ENCODE measurements around the gene SORCS2.
A peak's percentile ranks its signal among the peaks of the same experiment; 100 is the strongest.

SORCS2 gene

DNA sequence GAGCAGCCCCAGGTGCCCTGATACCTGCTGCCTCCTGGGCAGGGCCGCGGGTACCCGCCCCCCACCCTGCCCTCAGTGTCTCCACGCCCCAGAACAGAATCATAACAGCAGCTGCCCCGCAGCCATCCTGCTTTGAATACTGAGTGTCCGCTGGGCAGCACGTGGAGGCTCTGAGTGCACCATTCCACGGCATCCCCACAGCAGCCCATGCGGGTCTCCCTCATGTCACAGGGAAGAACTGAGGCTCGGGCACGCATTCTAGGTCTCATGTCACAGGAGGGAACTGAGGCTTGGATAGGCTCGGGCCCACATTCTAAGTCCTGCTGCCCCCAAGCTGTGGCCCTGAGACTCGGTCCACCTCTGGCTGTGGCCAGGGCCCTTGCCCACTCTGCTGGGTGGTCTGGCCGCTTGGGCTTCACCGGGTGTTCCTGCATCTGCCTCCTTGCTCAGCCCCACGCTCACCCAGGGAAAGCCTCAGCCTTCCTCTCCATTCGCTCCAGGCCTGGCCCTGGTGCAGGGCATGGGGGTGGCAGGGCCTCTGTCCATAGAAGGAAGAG is 464.0 kb downstream of the SORCS2 start:
- no peak overlapping the region for H4K12ac ChIP-seq (ENCODE audit: low read depth, low read length)
- DNase-seq: no peak
- H3K27me3 ChIP-seq (ENCODE audit: insufficient read depth, low read length): no peaks in the 10 kb centered on the region
- no peak overlapping the region for H3K27ac ChIP-seq (ENCODE audit: low read depth, low read length)
- no peak overlapping the region for H4K8ac ChIP-seq (ENCODE audit: low read depth, low read length)
- no peak overlapping the region for H3K23ac ChIP-seq (ENCODE audit: low read length)
- peak overlapping the region; percentile 11 for H4K91ac ChIP-seq (ENCODE audit: low read depth, low read length)
- H3K9ac ChIP-seq (ENCODE audit: low read length): no peak overlapping the region
- no CpG with 5 or more reads among the region's 17 CpGs for WGBS (ENCODE audit: extremely low coverage, insufficient coverage, insufficient read length)
- peak overlapping the region; percentile 11 for H3K18ac ChIP-seq (ENCODE audit: low read length)
- H3K4me1 ChIP-seq (ENCODE audit: control insufficient read depth in 1 of 2, insufficient read depth in 2 of 2, low read length in 2 of 2): peaks cover 35 to 38% of the 10 kb centered on the region in 2 experiments
- H3K4me2 ChIP-seq (ENCODE audit: low read length): peak overlapping the region; percentile 22
- no peaks in the 10 kb centered on the region for H3K36me3 ChIP-seq (ENCODE audit: control insufficient read depth in 1 of 2, insufficient read depth in 2 of 2, low read length in 2 of 2)
- no peaks in the 10 kb centered on the region for H3K79me2 ChIP-seq (ENCODE audit: control insufficient read depth, insufficient read depth, low read length, poor library complexity)
- H3K4ac ChIP-seq (ENCODE audit: low read depth, low read length): no peak overlapping the region
- no peak overlapping the region for H2BK5ac ChIP-seq (ENCODE audit: low read depth, low read length, poor library complexity)
- no peak overlapping the region for H2AFZ ChIP-seq (ENCODE audit: insufficient read depth, low read length, poor library complexity)
- H2BK120ac ChIP-seq (ENCODE audit: insufficient read depth, low read length, poor library complexity): no peak overlapping the region
- H3K14ac ChIP-seq (ENCODE audit: low read length): no peak overlapping the region
- peak overlapping the region; percentile 8 for H2AK5ac ChIP-seq (ENCODE audit: low read length)
- H2BK12ac ChIP-seq (ENCODE audit: low read length): no peak overlapping the region
- peaks cover 14% of the 10 kb centered on the region for H3K79me1 ChIP-seq (ENCODE audit: low read length)
- H3K9me3 ChIP-seq (ENCODE audit: insufficient read depth, low read depth, low read length): no peaks in the 10 kb centered on the region
- H3K4me3 ChIP-seq (ENCODE audit: low read depth, low read length): no peak overlapping the region

DNA sequence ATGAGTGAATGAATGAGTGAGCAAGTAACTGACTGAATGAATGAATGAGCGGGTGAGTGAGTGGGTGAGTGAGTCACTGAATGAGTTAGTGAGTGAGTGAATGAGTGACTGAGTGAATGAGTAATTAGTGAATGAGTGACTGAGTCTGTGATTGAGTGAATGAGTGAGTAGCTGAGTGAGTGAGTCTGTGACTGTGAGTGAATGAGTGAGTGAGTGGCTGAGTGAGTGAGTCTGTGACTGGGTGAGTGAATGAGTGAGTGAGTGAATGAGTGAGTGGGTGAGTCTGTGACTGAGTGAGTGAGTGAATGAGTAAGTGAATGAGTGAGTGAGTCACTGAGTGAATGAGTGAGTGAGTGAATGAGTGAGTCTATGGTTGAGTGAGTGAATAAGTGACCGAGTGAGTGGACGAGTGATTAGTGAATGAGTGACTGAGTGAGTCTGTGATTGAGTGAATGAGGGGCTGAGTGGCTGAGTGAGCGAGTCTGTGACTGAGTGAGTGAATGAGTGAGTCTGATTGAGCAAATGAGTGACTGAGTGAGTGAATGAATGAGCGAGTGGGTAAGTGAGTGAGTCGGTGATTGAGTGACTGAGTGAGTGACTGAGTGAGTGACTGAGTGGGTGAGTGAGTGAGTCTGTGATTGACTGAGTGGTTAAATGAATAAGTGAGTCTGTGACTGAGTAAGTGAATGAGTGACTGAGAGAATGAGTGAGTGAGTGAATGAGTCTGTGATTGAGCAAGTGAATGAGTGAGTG is 465.4 kb downstream of the SORCS2 start:
- no peak overlapping the region for H2AK5ac ChIP-seq (ENCODE audit: low read length)
- H3K27ac ChIP-seq (ENCODE audit: low read depth, low read length): no peak overlapping the region
- H4K12ac ChIP-seq (ENCODE audit: low read depth, low read length): no peak overlapping the region
- H3K4ac ChIP-seq (ENCODE audit: low read depth, low read length): no peak overlapping the region
- H2BK12ac ChIP-seq (ENCODE audit: low read length): no peak overlapping the region
- peaks cover 24% of the 10 kb centered on the region in 2 experiments for H3K4me1 ChIP-seq (ENCODE audit: control insufficient read depth in 1 of 2, insufficient read depth in 2 of 2, low read length in 2 of 2)
- H3K9ac ChIP-seq (ENCODE audit: low read length): no peak overlapping the region
- H3K4me2 ChIP-seq (ENCODE audit: low read length): no peak overlapping the region
- no peaks in the 10 kb centered on the region for H3K27me3 ChIP-seq (ENCODE audit: insufficient read depth, low read length)
- no peaks in the 10 kb centered on the region for H3K36me3 ChIP-seq (ENCODE audit: control insufficient read depth in 1 of 2, insufficient read depth in 2 of 2, low read length in 2 of 2)
- H2AFZ ChIP-seq (ENCODE audit: insufficient read depth, low read length, poor library complexity): no peak overlapping the region
- no peak overlapping the region for H2BK5ac ChIP-seq (ENCODE audit: low read depth, low read length, poor library complexity)
- H3K14ac ChIP-seq (ENCODE audit: low read length): no peak overlapping the region
- H3K79me1 ChIP-seq (ENCODE audit: low read length): peaks cover 12% of the 10 kb centered on the region
- no peak overlapping the region for H4K8ac ChIP-seq (ENCODE audit: low read depth, low read length)
- H3K23ac ChIP-seq (ENCODE audit: low read length): no peak overlapping the region
- H3K9me3 ChIP-seq (ENCODE audit: insufficient read depth, low read depth, low read length): no peaks in the 10 kb centered on the region
- no peak for DNase-seq
- H2BK120ac ChIP-seq (ENCODE audit: insufficient read depth, low read length, poor library complexity): no peak overlapping the region
- H3K18ac ChIP-seq (ENCODE audit: low read length): no peak overlapping the region
- WGBS (ENCODE audit: extremely low coverage, insufficient coverage, insufficient read length): 100% methylated on average over 2 of the region's 6 CpGs
- no peaks in the 10 kb centered on the region for H3K79me2 ChIP-seq (ENCODE audit: control insufficient read depth, insufficient read depth, low read length, poor library complexity)
- no peak overlapping the region for H3K4me3 ChIP-seq (ENCODE audit: low read depth, low read length)
- no peak overlapping the region for H4K91ac ChIP-seq (ENCODE audit: low read depth, low read length)

DNA sequence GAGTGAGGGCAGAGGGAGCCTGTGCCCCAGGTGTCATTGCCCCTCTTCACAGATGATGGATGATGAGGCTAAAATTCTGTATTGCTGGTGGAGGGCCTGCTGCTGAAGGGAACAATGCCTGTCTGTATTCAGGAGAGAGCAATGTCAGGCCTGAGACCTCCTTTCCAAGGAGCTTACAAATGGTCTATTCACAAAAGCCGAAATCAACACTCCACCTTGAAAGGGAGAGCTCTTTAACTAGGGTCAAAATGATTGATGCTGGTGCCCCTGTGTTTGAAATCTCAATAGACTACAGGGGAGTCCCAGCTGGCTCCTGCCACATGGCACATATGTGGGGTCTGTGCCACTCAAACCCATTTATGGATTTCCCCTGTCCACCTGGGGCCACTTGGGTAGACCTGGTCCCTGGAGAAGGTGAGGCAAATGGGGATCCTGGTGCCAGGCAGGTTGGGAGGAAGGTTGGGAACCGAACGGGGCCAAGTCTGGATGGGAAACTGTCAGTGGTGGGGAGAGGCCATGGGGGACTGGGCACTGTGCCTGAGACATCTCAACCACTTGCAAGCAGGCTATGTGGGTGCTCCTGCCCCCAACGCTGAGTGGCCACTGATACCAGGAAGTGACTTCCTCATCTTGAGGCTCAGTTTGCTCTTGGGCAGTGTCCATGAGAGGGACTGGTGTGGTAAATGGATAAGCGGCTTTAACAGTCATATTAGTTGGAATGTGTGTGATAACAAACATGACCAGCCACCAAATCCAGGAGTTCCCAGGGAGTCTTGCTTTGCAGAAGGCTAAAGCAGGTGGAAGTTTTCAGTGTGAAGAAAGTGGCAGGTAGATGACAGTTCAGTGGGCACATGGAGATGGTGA is 466.2 kb downstream of the SORCS2 start:
- no peak overlapping the region for H3K18ac ChIP-seq (ENCODE audit: low read length)
- no CpG with 5 or more reads among the region's 5 CpGs for WGBS (ENCODE audit: extremely low coverage, insufficient coverage, insufficient read length)
- H3K14ac ChIP-seq (ENCODE audit: low read length): no peak overlapping the region

DNA sequence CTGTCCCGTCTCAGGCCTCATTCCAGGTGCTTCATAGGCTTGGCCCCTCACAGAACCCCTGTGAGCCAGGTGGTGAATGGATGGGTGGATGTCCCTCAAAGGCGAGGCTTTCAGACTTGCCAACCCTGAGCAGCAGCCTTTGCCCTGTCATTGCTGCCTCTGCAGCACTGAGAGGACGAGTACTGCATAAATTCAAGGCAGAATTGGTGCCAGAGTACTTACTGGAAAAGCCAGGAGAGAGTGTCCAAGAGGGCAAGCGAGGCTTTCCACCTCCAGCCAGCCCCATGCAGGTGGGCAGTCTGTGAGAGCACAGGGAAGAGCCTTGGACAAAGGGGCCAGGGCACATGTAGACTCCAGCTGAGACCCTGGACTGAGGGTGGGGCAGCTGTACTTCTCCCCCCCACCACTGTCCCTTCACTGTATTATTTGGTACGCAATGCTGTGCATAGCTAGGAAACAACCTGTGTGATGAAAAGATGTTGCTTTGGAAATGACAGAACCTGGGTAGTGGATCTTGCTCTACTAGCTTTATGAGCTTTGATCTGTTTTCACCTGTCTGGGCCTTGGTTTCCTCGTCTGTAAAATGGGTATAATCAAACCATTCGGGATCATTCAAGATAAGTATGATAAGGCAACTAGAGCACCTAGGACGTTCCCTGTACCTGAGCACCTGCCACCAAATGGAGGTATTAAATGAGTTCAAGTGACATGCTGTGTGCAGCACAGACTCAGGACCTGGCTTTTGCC is 467.3 kb downstream of the SORCS2 start:
- Histone ChIP-seq H3K79me2 (ENCODE audit: control insufficient read depth, insufficient read depth, low read length, poor library complexity) (no peaks in the 10 kb centered on the region), H3K79me1 (ENCODE audit: low read length) (peaks cover 9% of the 10 kb centered on the region), H3K27ac (ENCODE audit: low read depth, low read length) (no peak overlapping the region), H3K4me3 (ENCODE audit: low read depth, low read length) (no peak overlapping the region), H3K4ac (ENCODE audit: low read depth, low read length) (no peak overlapping the region), H2BK12ac (ENCODE audit: low read length) (no peak overlapping the region), H3K4me2 (ENCODE audit: low read length) (no peak overlapping the region), H3K23ac (ENCODE audit: low read length) (no peak overlapping the region), H4K8ac (ENCODE audit: low read depth, low read length) (no peak overlapping the region), H4K91ac (ENCODE audit: low read depth, low read length) (no peak overlapping the region), H3K4me1 (ENCODE audit: control insufficient read depth in 1 of 2, insufficient read depth in 2 of 2, low read length in 2 of 2) (peaks cover 15 to 16% of the 10 kb centered on the region in 2 experiments), H2AK5ac (ENCODE audit: low read length) (no peak overlapping the region), H3K14ac (ENCODE audit: low read length) (no peak overlapping the region), H3K18ac (ENCODE audit: low read length) (no peak overlapping the region), H3K36me3 (ENCODE audit: control insufficient read depth in 1 of 2, insufficient read depth in 2 of 2, low read length in 2 of 2) (no peaks in the 10 kb centered on the region), H4K12ac (ENCODE audit: low read depth, low read length) (no peak overlapping the region), H2BK5ac (ENCODE audit: low read depth, low read length, poor library complexity) (no peak overlapping the region), H2BK120ac (ENCODE audit: insufficient read depth, low read length, poor library complexity) (no peak overlapping the region), H2AFZ (ENCODE audit: insufficient read depth, low read length, poor library complexity) (no peak overlapping the region), H3K27me3 (ENCODE audit: insufficient read depth, low read length) (no peaks in the 10 kb centered on the region), H3K9ac (ENCODE audit: low read length) (no peak overlapping the region), H3K9me3 (ENCODE audit: insufficient read depth, low read depth, low read length) (no peaks in the 10 kb centered on the region)
- WGBS (ENCODE audit: extremely low coverage, insufficient coverage, insufficient read length): no CpG with 5 or more reads among the region's 8 CpGs
- DNase-seq: no peak

More for the DNA sequence above, 466.2 kb downstream of the SORCS2 start:
- Histone ChIP-seq H3K4me1 (ENCODE audit: control insufficient read depth in 1 of 2, insufficient read depth in 2 of 2, low read length in 2 of 2) (peaks cover 20 to 21% of the 10 kb centered on the region in 2 experiments), H3K4me3 (ENCODE audit: low read depth, low read length) (no peak overlapping the region), H4K8ac (ENCODE audit: low read depth, low read length) (no peak overlapping the region), H3K79me2 (ENCODE audit: control insufficient read depth, insufficient read depth, low read length, poor library complexity) (no peaks in the 10 kb centered on the region), H3K9ac (ENCODE audit: low read length) (no peak overlapping the region), H3K79me1 (ENCODE audit: low read length) (peaks cover 12% of the 10 kb centered on the region), H4K12ac (ENCODE audit: low read depth, low read length) (no peak overlapping the region), H4K91ac (ENCODE audit: low read depth, low read length) (no peak overlapping the region), H2BK5ac (ENCODE audit: low read depth, low read length, poor library complexity) (no peak overlapping the region), H3K27ac (ENCODE audit: low read depth, low read length) (no peak overlapping the region), H2BK120ac (ENCODE audit: insufficient read depth, low read length, poor library complexity) (no peak overlapping the region), H3K27me3 (ENCODE audit: insufficient read depth, low read length) (no peaks in the 10 kb centered on the region), H3K36me3 (ENCODE audit: control insufficient read depth in 1 of 2, insufficient read depth in 2 of 2, low read length in 2 of 2) (no peaks in the 10 kb centered on the region), H3K4me2 (ENCODE audit: low read length) (no peak overlapping the region), H2AFZ (ENCODE audit: insufficient read depth, low read length, poor library complexity) (no peak overlapping the region), H2AK5ac (ENCODE audit: low read length) (no peak overlapping the region), H3K4ac (ENCODE audit: low read depth, low read length) (no peak overlapping the region), H3K23ac (ENCODE audit: low read length) (no peak overlapping the region), H2BK12ac (ENCODE audit: low read length) (no peak overlapping the region), H3K9me3 (ENCODE audit: insufficient read depth, low read depth, low read length) (no peaks in the 10 kb centered on the region)
- DNase-seq: no peak

Measured in trophoblast cell (in vitro differentiated cells and primary cell).